Tibial nerve (tissue), 4 donors: ENCODE results near the gene SUGCT.

Experiments
- EP300 ChIP-seq, 2 donors: sonication (generic); formaldehyde crosslinking; IDR thresholded peaks; one replicate each; pipeline ENCODE4 v1.6.1; 2017; ENCODE audit warnings: antibody characterized with exemption in 2 of 2, mild to moderate bottlenecking in 1 of 2
- POLR2A ChIP-seq, 2 donors: fragments of 450-650 bp; IDR thresholded peaks; one replicate each; pipeline ENCODE4 v1.6.1; 2017; ENCODE audit warnings: antibody characterized with exemption in 2 of 2, mild to moderate bottlenecking in 2 of 2, moderate library complexity in 2 of 2
- TF ChIP-seq, protein P1 (sequence below), 5 experiments: fragments of 200-600 bp in 3 of 5; fragments of 450-650 bp in 2 of 5; sonication (generic) in 3 of 5; IDR thresholded peaks; one replicate each; pipeline ENCODE4 v1.5.1; 2016 to 2019; ENCODE audit warnings: antibody characterized with exemption in 5 of 5, mild to moderate bottlenecking in 3 of 5, moderate library complexity in 2 of 5

DNA sequence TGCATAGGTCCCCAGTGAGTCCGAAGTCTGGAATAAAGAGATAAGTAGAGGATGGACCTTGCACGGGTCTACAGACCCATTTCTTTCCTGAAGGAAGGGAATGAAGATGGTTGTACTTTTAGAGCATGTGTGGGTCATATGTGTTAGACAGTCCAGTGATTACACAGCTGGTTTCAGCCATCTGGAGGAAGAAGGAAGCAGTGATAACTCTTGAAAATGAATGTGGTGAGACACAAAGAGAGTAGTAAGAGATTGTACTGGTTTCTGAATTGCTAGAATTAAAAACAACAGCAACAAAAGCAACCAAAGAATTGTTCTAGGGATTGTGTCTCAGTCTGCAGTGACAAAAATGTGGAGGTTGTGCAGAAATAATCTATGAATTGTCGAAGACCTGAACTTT is 258.9 kb downstream of the SUGCT start:
- TF ChIP-seq, protein P1, sequence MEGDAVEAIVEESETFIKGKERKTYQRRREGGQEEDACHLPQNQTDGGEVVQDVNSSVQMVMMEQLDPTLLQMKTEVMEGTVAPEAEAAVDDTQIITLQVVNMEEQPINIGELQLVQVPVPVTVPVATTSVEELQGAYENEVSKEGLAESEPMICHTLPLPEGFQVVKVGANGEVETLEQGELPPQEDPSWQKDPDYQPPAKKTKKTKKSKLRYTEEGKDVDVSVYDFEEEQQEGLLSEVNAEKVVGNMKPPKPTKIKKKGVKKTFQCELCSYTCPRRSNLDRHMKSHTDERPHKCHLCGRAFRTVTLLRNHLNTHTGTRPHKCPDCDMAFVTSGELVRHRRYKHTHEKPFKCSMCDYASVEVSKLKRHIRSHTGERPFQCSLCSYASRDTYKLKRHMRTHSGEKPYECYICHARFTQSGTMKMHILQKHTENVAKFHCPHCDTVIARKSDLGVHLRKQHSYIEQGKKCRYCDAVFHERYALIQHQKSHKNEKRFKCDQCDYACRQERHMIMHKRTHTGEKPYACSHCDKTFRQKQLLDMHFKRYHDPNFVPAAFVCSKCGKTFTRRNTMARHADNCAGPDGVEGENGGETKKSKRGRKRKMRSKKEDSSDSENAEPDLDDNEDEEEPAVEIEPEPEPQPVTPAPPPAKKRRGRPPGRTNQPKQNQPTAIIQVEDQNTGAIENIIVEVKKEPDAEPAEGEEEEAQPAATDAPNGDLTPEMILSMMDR (IDR thresholded peaks at IDR 0.05) = no peak
- TF ChIP-seq POLR2A (IDR thresholded peaks at IDR 0.05) (no peak), EP300 (IDR thresholded peaks at IDR 0.05) (no peak)
